ENCODE data around the gene ETNPPL.

Gene ETNPPL

DNA sequence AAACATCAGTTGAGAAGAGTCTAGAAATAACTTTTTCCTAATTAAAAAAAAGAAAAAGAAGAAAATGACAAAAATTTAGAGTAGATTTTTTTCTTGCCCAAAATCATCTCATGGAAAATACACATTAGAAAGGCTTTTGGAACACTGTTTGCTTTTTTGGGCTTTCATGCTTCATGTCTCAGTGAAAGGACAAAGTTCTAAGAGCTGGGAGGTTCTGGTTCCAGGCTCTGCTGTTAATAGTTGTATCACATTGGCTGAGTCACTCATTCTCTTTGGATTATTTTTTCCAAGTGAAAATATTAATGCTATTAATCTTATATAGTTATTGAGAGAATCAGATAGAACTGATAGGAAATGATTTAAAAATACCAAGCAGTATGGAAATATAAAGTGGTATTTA, 32.9 kb upstream of the ETNPPL start:
- Histone ChIP-seq H3K27me3 (ENCODE audit: insufficient read depth, poor library complexity, severe bottlenecking) (peaks cover 5% of the 10 kb centered on the region), H3K4me3 (replicated peaks; ENCODE audit: insufficient read depth, low read length) (no peak overlapping the region), H3K27ac (replicated peaks) (no peak overlapping the region)
- no peak for DNase-seq (ENCODE audit: low read depth in 1 of 2, low spot score in 1 of 2)
- TF ChIP-seq GABPA (IDR thresholded peaks at IDR 0.05; ENCODE audit: low read depth): no peak
- TF ChIP-seq, protein P1, sequence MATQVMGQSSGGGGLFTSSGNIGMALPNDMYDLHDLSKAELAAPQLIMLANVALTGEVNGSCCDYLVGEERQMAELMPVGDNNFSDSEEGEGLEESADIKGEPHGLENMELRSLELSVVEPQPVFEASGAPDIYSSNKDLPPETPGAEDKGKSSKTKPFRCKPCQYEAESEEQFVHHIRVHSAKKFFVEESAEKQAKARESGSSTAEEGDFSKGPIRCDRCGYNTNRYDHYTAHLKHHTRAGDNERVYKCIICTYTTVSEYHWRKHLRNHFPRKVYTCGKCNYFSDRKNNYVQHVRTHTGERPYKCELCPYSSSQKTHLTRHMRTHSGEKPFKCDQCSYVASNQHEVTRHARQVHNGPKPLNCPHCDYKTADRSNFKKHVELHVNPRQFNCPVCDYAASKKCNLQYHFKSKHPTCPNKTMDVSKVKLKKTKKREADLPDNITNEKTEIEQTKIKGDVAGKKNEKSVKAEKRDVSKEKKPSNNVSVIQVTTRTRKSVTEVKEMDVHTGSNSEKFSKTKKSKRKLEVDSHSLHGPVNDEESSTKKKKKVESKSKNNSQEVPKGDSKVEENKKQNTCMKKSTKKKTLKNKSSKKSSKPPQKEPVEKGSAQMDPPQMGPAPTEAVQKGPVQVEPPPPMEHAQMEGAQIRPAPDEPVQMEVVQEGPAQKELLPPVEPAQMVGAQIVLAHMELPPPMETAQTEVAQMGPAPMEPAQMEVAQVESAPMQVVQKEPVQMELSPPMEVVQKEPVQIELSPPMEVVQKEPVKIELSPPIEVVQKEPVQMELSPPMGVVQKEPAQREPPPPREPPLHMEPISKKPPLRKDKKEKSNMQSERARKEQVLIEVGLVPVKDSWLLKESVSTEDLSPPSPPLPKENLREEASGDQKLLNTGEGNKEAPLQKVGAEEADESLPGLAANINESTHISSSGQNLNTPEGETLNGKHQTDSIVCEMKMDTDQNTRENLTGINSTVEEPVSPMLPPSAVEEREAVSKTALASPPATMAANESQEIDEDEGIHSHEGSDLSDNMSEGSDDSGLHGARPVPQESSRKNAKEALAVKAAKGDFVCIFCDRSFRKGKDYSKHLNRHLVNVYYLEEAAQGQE (IDR thresholded peaks at IDR 0.05; ENCODE audit: insufficient replicate concordance, low read depth): no peak
- TF ChIP-seq, protein P2, sequence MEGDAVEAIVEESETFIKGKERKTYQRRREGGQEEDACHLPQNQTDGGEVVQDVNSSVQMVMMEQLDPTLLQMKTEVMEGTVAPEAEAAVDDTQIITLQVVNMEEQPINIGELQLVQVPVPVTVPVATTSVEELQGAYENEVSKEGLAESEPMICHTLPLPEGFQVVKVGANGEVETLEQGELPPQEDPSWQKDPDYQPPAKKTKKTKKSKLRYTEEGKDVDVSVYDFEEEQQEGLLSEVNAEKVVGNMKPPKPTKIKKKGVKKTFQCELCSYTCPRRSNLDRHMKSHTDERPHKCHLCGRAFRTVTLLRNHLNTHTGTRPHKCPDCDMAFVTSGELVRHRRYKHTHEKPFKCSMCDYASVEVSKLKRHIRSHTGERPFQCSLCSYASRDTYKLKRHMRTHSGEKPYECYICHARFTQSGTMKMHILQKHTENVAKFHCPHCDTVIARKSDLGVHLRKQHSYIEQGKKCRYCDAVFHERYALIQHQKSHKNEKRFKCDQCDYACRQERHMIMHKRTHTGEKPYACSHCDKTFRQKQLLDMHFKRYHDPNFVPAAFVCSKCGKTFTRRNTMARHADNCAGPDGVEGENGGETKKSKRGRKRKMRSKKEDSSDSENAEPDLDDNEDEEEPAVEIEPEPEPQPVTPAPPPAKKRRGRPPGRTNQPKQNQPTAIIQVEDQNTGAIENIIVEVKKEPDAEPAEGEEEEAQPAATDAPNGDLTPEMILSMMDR (IDR thresholded peaks at IDR 0.05; ENCODE audit: insufficient read depth, low read length): no peak
- no peak for TF ChIP-seq POLR2AphosphoS5 (IDR thresholded peaks at IDR 0.05; ENCODE audit: low read depth)
- TF ChIP-seq SPI1 (IDR thresholded peaks at IDR 0.05; ENCODE audit: borderline replicate concordance, low read depth): no peak

DNA sequence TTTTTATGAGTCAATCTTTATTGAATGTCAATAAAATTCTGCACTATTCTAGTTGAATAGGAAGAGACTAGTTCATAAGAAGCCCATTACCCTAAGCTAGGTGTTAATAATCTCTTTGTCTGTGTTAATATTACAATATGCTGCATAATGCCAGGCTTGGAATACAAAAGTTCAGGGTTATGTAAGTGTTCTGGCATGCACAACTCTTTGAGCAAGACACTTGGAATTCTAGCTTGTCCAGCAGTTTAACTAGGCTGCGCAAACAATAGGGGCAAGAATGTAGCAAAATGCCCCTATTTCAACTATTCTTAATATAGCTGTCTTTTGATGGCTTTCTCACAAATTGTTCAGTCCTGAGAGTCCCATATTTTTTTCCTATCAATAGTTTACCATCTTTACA, 31.3 kb upstream of the ETNPPL start:
- Histone ChIP-seq H3K4me3 (replicated peaks; ENCODE audit: insufficient read depth, low read length) (no peak overlapping the region), H3K27ac (replicated peaks) (no peak overlapping the region), H3K27me3 (ENCODE audit: insufficient read depth, poor library complexity, severe bottlenecking) (peaks cover 5% of the 10 kb centered on the region)
- no peak for DNase-seq (ENCODE audit: low read depth in 1 of 2, low spot score in 1 of 2)
- TF ChIP-seq, protein P1 (IDR thresholded peaks at IDR 0.05; ENCODE audit: insufficient replicate concordance, low read depth): no peak

DNA sequence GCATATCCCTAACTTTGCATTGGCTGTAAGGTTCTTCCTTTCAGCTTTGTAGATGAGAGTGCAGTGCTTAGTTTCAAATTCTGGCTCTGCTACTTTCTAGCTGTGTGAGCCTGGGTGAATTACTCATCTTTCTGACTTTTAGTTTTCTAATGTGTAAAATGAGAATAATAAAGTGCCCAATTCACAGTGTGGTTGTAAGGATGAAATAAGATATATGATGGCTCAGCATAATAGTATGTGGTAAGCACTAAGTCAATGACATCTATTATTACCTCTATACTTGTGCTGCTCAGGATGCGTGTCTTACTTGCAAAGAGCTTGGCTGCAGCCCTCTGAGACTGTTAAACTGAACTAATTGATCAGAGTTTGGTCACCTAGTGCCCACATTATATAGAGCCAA, 30.6 kb upstream of the ETNPPL start:
- no peak for TF ChIP-seq SPI1 (IDR thresholded peaks at IDR 0.05; ENCODE audit: borderline replicate concordance, low read depth)
- TF ChIP-seq POLR2AphosphoS5 (IDR thresholded peaks at IDR 0.05; ENCODE audit: low read depth): no peak
- TF ChIP-seq, protein P2 (IDR thresholded peaks at IDR 0.05; ENCODE audit: insufficient read depth, low read length): no peak
- TF ChIP-seq GABPA (IDR thresholded peaks at IDR 0.05; ENCODE audit: low read depth): no peak
- TF ChIP-seq, protein P1 (IDR thresholded peaks at IDR 0.05; ENCODE audit: insufficient replicate concordance, low read depth): no peak
- Histone ChIP-seq H3K27me3 (ENCODE audit: insufficient read depth, poor library complexity, severe bottlenecking) (peaks cover 5% of the 10 kb centered on the region), H3K27ac (replicated peaks) (no peak overlapping the region), H3K4me3 (replicated peaks; ENCODE audit: insufficient read depth, low read length) (no peak overlapping the region)
- DNase-seq (ENCODE audit: low read depth in 1 of 2, low spot score in 1 of 2): no peak

DNA sequence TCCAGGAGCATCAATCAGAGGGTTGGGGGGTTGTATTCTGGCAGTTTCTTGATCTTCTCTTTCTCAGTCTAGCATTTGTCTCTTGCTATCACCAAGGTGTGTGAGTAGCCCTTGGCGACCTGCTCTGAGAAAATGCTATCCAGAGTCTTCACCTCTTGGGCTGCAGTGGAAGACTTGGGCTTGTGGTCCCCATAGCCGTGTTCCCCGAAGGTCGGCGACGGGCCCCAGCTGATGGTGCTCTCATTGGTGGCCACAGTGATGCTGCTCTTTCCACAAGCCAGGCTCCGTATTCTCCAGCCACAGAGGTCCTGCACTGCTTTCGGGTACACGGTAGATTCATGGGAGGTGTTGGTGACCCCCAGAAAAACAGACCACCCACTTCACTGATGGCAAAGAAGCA, 25.9 kb upstream of the ETNPPL start:
- DNase-seq (ENCODE audit: low read depth in 1 of 2, low spot score in 1 of 2): no peak
- no peak for TF ChIP-seq POLR2AphosphoS5 (IDR thresholded peaks at IDR 0.05; ENCODE audit: low read depth)
- TF ChIP-seq SPI1 (IDR thresholded peaks at IDR 0.05; ENCODE audit: borderline replicate concordance, low read depth): no peak
- TF ChIP-seq GABPA (IDR thresholded peaks at IDR 0.05; ENCODE audit: low read depth): no peak
- TF ChIP-seq, protein P1 (IDR thresholded peaks at IDR 0.05; ENCODE audit: insufficient replicate concordance, low read depth): no peak
- TF ChIP-seq, protein P2 (IDR thresholded peaks at IDR 0.05; ENCODE audit: insufficient read depth, low read length): no peak
- H3K27me3 ChIP-seq (ENCODE audit: insufficient read depth, poor library complexity, severe bottlenecking): peaks cover 2% of the 10 kb centered on the region
- no peak overlapping the region for H3K27ac ChIP-seq (replicated peaks)
- H3K4me3 ChIP-seq (replicated peaks; ENCODE audit: insufficient read depth, low read length): no peak overlapping the region
